Kidney (tissue), 14 donors: ENCODE measurements around the gene KDM4C. TPM values are rescaled to one million over a fixed set of nuclear protein-coding genes. Genes with fewer than 3 reads are reported as not detected.
A peak's percentile ranks its signal among the peaks of the same experiment; 100 is the strongest.
"Not testable (repeated sequence)": the region's sequence is repeated elsewhere in the genome, so short reads cannot be mapped to it uniquely, and the experiment has no call there.

Source experiments
- DNase-seq, 5 donors: peaks; one replicate each; pipeline ENCODE4 v3.0.0-alpha.2; 2013 to 2020
- FAIRE-seq: peaks from 2 replicates; lab custom pipeline; 2012; peaks lifted over from hg19 to GRCh38; lab: Jason Lieb, UNC
- H3K27ac ChIP-seq, 2 donors: one replicate each; pipeline ENCODE4 v1.7.0; 2013; ENCODE audit warnings: low read depth in 2 of 2, low read length in 2 of 2, inconsistent platforms in 1 of 2
- H3K27me3 ChIP-seq: one replicate; pipeline ENCODE4 v1.7.1; 2013; ENCODE audit warnings: low read length, inconsistent platforms; ENCODE audit not compliant: control insufficient read depth, insufficient read depth
- H3K36me3 ChIP-seq, 3 donors: one replicate each; pipeline versions ENCODE4 v1.7.0 to v1.7.1; 2013; ENCODE audit warnings: low read length in 3 of 3, control low read depth in 1 of 3, inconsistent platforms in 1 of 3; ENCODE audit not compliant: insufficient read depth in 3 of 3, control insufficient read depth in 2 of 3
- H3K4me1 ChIP-seq, 3 donors: one replicate each; pipeline versions ENCODE4 v1.7.0 to v1.7.1; 2013; ENCODE audit warnings: low read length in 3 of 3, inconsistent platforms in 1 of 3, low read depth in 1 of 3; ENCODE audit not compliant: control insufficient read depth in 2 of 3, insufficient read depth in 2 of 3
- H3K4me3 ChIP-seq, 3 donors: one replicate each; pipeline versions ENCODE4 v1.7.0 to v1.8.1; 2013; ENCODE audit warnings: low read length in 3 of 3, control low read depth in 1 of 3, inconsistent platforms in 1 of 3
- H3K9ac ChIP-seq, 3 donors: one replicate each; pipeline versions ENCODE4 v1.7.0 to v1.7.1; 2013; ENCODE audit warnings: low read length in 3 of 3, control low read depth in 1 of 3, inconsistent platforms in 1 of 3
- H3K9me3 ChIP-seq, 3 donors: one replicate each; pipeline versions ENCODE4 v1.7.0 to v1.7.1; 2013; ENCODE audit warnings: low read length in 3 of 3, control low read depth in 1 of 3, inconsistent platforms in 1 of 3; ENCODE audit not compliant: control insufficient read depth in 2 of 3, insufficient read depth in 1 of 3
- CTCF ChIP-seq: IDR thresholded peaks from 3 replicates; pipeline ENCODE4 v1.5.1; 2012; ENCODE audit warnings: mild to moderate bottlenecking, moderate library complexity, borderline replicate concordance; ENCODE audit not compliant: insufficient read depth; ENCODE audit errors: extremely low read depth
- intact Hi-C: fragments of 100-400 bp; cut with DNase I; formaldehyde crosslinking; loops from one replicate; pipeline ENCODE4 v1.11.1; 2022
- polyA plus RNA-seq: library from polyadenylated mRNA; stranded (reverse); fragments of 350-450 nt; fragmentation: Illumina TruSeq; extraction: RNeasy Lipid Tissue Mini Kit (QIAGEN cat#74804); gene quantifications from one replicate; pipeline ENCODE4 v1.2.3, GENCODE V29; 2014; ENCODE audit warnings: low read depth, low replicate concordance; ENCODE audit not compliant: insufficient read depth
- total RNA-seq: library from RNA; stranded (reverse); fragmentation: NEBNext Ultra II Directional; extraction: Animal tissue kit (Norgen Biotek cat#: 25700); gene quantifications from one replicate; pipeline ENCODE4 v1.2.1, GENCODE V29; 2021
- donor health status: control.
- donor health status: control.
- donor health status: control.
- donor health status: control.
- donor health status: control.
- donor health status: DM: yes; HTN: yes; CAD: no.
- donor health status: Normal renal cell carcinoma (clear cell type).

The KDM4C gene
- total and polyA plus RNA-seq, 2 donors from 2014 or later, result 7.1 to 47.1 TPM

DNA sequence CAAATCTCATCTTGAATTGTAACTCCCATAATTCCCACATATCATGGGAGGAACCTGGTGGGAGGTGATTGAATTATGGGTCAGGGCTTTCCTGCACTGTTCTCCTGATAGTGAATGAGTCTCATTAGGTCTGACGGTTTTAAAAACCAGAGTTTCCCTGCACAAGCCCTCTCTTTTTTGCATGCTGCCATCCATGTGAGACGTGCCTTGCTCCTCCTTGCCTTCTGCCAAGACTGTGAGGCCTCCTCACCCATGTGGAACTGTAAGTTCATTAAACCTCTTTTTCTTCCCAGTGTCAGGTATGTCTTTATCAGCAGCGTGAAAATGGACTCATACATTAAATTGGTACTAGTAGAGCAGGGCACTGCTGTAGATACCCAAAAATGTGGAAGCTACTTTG is 22.4 kb upstream of the KDM4C start:
- H3K9me3 ChIP-seq, result no peaks in the 10 kb centered on the region
- no peak overlapping the region for H3K27ac ChIP-seq
- H3K4me3 ChIP-seq, result no peak overlapping the region
- no peaks in the 10 kb centered on the region for H3K4me1 ChIP-seq
- H3K27me3 ChIP-seq, result no peaks in the 10 kb centered on the region
- H3K9ac ChIP-seq, result no peak overlapping the region
- DNase-seq, result no peak
- no peak for FAIRE-seq
- no peaks in the 10 kb centered on the region for H3K36me3 ChIP-seq
- intact Hi-C loops, result no loop called here
- no peak for TF ChIP-seq CTCF

- Histone ChIP-seq H3K4me1 (no peaks in the 10 kb centered on the region), H3K9me3 (no peaks in the 10 kb centered on the region), H3K27me3 (no peaks in the 10 kb centered on the region), H3K4me3 (no peak overlapping the region), H3K9ac (no peak overlapping the region), H3K36me3 (no peaks in the 10 kb centered on the region), H3K27ac (no peak overlapping the region)
- DNase-seq (peak in 1 of 5 donors; percentile 47), FAIRE-seq (no peak)
- intact Hi-C loops, result no loop called here
- TF ChIP-seq CTCF, result no peak
These were observed 18.6 kb upstream of the KDM4C start for GRCh38 chr9:6739218-6739617.

GRCh38 chr9:6748861-6749260 is 8.9 kb upstream of the KDM4C start:
- H3K4me1 ChIP-seq, H3K4me3 ChIP-seq, FAIRE-seq, H3K9me3 ChIP-seq, H3K36me3 ChIP-seq, H3K9ac ChIP-seq, H3K27me3 ChIP-seq, DNase-seq, H3K27ac ChIP-seq, intact Hi-C loops: not testable (repeated sequence)

GRCh38 chr9:6754861-6755260 is 2.9 kb upstream of the KDM4C start:
- intact Hi-C loops, H3K9ac ChIP-seq, H3K4me3 ChIP-seq, H3K27ac ChIP-seq, DNase-seq, H3K4me1 ChIP-seq, FAIRE-seq, H3K36me3 ChIP-seq, H3K27me3 ChIP-seq, H3K9me3 ChIP-seq: not testable (repeated sequence)

- Histone ChIP-seq H3K4me1 (peaks cover 0 to 2% (median 0%) of the 10 kb centered on the region in 3 donors), H3K36me3 (no peaks in the 10 kb centered on the region), H3K9me3 (no peaks in the 10 kb centered on the region), H3K27me3 (no peaks in the 10 kb centered on the region), H3K4me3 (peak overlapping the region; percentile 92 to 97 (median 95)), H3K27ac (peak overlapping the region; percentile 99), H3K9ac (peak overlapping the region; percentile 85 to 99 (median 96))
- FAIRE-seq (no peak), DNase-seq (peak in 2 of 5 donors; percentile 80 to 89)
- intact Hi-C loops, result no loop called here
- no peak for TF ChIP-seq CTCF
These were observed 679 bp upstream of the KDM4C start for GRCh38 chr9:6757132-6757455.
